GM18873 (cell line): Measurements from ENCODE around the gene CPA5.
"Not testable (repeated sequence)": the region's sequence is repeated elsewhere in the genome, so short reads cannot be mapped to it uniquely, and the experiment has no call there.

Source experiments
- ATAC-seq: cut with Tn5 transposase; IDR thresholded peaks from one replicate; pipeline ENCODE4 v1.9.1; 2021; ENCODE audit warnings: mild to moderate bottlenecking, moderate library complexity, moderate number of reproducible peaks; ENCODE audit not compliant: unreplicated experiment, low FRiP score

Gene CPA5

GRCh38 chr7:130344271-130344866, at the start of gene CPA5:
Gene CPA5 (plus strand): TSS chr7:130344816. CDS start chr7:130346486, 1,670 bp downstream.
- no peak for ATAC-seq

- no peak for ATAC-seq
Measured at GRCh38 chr7:130296221-130296951, 48.2 kb upstream of the CPA5 start.

GRCh38 chr7:130297628-130298543, 46.7 kb upstream of the CPA5 start:
- ATAC-seq = no peak

- no peak for ATAC-seq
Measured at GRCh38 chr7:130298544-130299326, 45.9 kb upstream of the CPA5 start.

GRCh38 chr7:130299866-130300265, 44.8 kb upstream of the CPA5 start:
- ATAC-seq = no peak

GRCh38 chr7:130301501-130302020, 43.1 kb upstream of the CPA5 start:
- ATAC-seq = no peak

- no peak for ATAC-seq
Measured at GRCh38 chr7:130302649-130303048, 42.0 kb upstream of the CPA5 start.

GRCh38 chr7:130303127-130303526, 41.5 kb upstream of the CPA5 start:
- ATAC-seq = no peak

GRCh38 chr7:130303551-130303950, 41.1 kb upstream of the CPA5 start:
- ATAC-seq = no peak

- ATAC-seq = no peak
Measured at GRCh38 chr7:130303982-130304381, 40.6 kb upstream of the CPA5 start.

- no peak for ATAC-seq
Measured at GRCh38 chr7:130304878-130305277, 39.7 kb upstream of the CPA5 start.

- ATAC-seq = no peak
Measured at GRCh38 chr7:130305433-130306042, 39.1 kb upstream of the CPA5 start.

- no peak for ATAC-seq
Measured at GRCh38 chr7:130309986-130310385, 34.6 kb upstream of the CPA5 start.

GRCh38 chr7:130314305-130314704, 30.3 kb upstream of the CPA5 start:
- ATAC-seq = no peak

- no peak for ATAC-seq
Measured at GRCh38 chr7:130319541-130319940, 25.1 kb upstream of the CPA5 start.

GRCh38 chr7:130321542-130322229, 22.9 kb upstream of the CPA5 start:
- ATAC-seq = not testable (repeated sequence)

- ATAC-seq = no peak
Measured at GRCh38 chr7:130322615-130323014, 22.0 kb upstream of the CPA5 start.

GRCh38 chr7:130324306-130324943, 20.2 kb upstream of the CPA5 start:
- no peak for ATAC-seq

- no peak for ATAC-seq
Measured at GRCh38 chr7:130329681-130330080, 14.9 kb upstream of the CPA5 start.
